RWPE1 (cell line): ENCODE results near the gene MAN1A1.

Experiments
- CTCF ChIA-PET: fragments of 350-600 bp; sonication (Branson Sonifier 250); formaldehyde crosslinking; extraction: SDS; loops from one replicate; lab custom pipeline; 2021; lab: Yijun Ruan, JAX
- POLR2A ChIA-PET: fragments of 400-600 bp; formaldehyde crosslinking; extraction: SDS; loops from one replicate; lab custom pipeline; 2020; ENCODE audit warnings: antibody characterized with exemption; ENCODE audit not compliant: low non-redundant PET; lab: Yijun Ruan, JAX
- DNase-seq: peaks from one replicate; pipeline ENCODE4 v3.0.0; 2012; ENCODE audit warnings: low spot score
- H3K27ac ChIP-seq: fragments of 450-650 bp; 2 replicates; pipeline ENCODE4 v1.5.1; 2017
- CTCF ChIP-seq: fragments of 450-650 bp; conservative IDR thresholded peaks from 2 replicates; pipeline ENCODE4 v1.5.1; 2017; ENCODE audit warnings: low read depth, mild to moderate bottlenecking

The MAN1A1 gene

GRCh38 chr6:119262612-119263011 lies 86.9 kb downstream of the MAN1A1 start:
- DNase-seq, result no peak
- ChIA-PET POLR2A (no interaction called here), CTCF (no interaction called here)
- no peak overlapping the region for H3K27ac ChIP-seq
- TF ChIP-seq CTCF, result no peak

DNA sequence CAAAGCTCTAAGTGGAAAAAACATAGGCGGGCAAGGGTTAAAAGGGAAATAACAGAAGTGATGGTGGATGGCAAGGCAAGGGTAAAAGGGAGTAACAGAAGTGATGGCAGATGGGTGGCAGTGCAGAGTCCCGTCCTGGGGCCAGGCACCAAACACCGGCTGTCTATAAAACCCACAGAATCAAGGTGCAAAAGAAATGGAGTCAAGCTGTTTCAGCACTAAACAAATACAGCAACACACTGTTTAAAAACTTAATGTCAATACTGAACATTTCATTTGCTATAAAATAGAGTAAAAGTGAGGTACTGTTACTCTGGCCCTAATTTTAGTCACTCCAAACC lies 87.6 kb downstream of the MAN1A1 start:
- no peak for DNase-seq
- TF ChIP-seq CTCF, result no peak
- H3K27ac ChIP-seq, result no peak overlapping the region
- ChIA-PET CTCF (no interaction called here), POLR2A (no interaction called here)

DNA sequence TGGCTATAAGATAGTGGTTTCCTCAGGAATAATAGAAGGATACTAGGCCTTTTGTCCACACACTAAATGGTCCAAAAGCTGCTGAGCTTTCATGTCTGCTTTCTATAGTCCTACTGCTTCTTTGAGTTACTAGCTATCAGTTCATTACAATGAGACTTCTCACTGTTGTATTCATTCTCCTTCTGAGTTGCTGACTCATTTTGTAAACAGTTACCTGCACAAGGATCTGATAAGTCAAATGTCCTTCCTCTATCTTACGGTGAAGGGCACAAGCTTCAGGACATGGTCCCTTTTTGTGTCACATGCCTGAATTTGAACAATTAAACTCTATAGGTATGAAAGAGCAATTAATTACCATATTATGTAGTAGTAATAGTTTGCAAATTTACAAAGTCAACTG lies 90.5 kb downstream of the MAN1A1 start:
- no peak overlapping the region for H3K27ac ChIP-seq
- POLR2A ChIA-PET, result no interaction called here
- no peak for DNase-seq

DNA sequence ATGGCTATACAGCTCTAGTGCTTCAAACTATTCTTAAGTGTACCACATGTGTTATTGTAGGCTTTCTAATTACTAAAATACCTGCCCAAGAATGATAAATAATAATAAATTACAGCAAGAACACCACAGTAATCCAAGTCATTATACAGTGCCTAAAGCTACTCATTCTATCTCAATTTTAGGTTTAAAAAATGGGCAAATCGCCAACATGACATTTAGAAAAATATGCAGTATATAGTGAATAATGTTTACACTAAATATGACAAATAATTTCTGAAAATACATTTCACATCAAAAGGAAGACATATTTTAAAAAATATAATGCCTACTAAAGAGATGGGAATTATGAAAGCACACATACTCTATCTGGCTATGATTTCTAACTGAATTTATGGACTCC lies 91.8 kb downstream of the MAN1A1 start:
- CTCF ChIA-PET, result no interaction called here
- no peak overlapping the region for H3K27ac ChIP-seq
- POLR2A ChIA-PET, result no interaction called here
- no peak for TF ChIP-seq CTCF
- DNase-seq, result no peak

More for the DNA sequence above, 90.5 kb downstream of the MAN1A1 start:
- no peak for TF ChIP-seq CTCF
- CTCF ChIA-PET, result no interaction called here

DNA sequence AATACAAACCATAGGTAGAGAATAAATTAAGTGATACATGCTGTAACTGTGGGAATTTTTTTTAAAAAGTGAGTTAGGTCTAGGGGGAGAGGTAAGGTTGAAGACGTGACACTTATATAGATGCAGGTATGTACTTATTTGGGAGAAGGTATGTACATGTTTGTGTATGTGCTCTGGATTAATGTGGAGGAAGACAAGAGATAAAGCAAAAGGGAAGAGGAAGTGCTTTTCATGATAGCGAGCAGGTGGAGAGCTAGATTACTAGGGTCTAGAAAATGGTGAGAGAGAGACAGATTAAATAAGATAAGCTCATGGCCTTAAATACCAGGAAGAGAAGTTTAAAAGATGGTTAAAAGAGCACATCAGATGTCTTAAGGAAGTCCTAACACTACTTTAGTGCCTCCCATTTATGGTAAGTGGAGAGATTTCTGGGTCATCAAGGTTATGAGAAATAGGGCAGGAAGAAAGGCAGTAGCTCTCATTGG lies 92.5 kb downstream of the MAN1A1 start:
- no peak for TF ChIP-seq CTCF
- ChIA-PET POLR2A (no interaction called here), CTCF (no interaction called here)
- no peak for DNase-seq
- no peak overlapping the region for H3K27ac ChIP-seq

- DNase-seq, result no peak
- no peak overlapping the region for H3K27ac ChIP-seq
- ChIA-PET CTCF (interaction anchor here (0.5 to 0.7 kb wide), 2 partner anchors 57 to 1215 kb away, joined by 5 to 6 read pairs; no protein-coding TSS in a partner anchor), POLR2A (no interaction called here)
- TF ChIP-seq CTCF, result no peak
Measured at GRCh38 chr6:119256392-119256791, 93.2 kb downstream of the MAN1A1 start.

DNA sequence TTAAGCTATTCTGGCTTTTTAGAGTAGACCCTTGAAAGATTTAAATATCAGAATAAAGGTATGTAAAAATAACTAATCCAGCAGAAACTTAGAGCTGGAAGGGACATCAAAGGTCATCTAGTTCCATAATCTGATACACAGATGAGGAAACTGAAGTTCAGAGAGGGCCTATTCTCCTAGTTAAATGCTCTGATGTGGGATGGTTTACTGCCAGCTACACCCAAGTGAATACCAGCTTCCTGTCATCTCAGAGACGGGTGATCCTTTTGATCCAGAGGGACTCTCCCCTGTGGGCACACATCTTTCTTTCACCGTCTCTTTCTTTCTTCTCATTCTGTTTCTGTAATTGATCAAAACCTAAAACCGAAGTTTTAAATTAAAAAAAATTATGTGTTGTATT lies 94.1 kb downstream of the MAN1A1 start:
- no peak overlapping the region for H3K27ac ChIP-seq
- CTCF ChIA-PET, result no interaction called here
- TF ChIP-seq CTCF, result no peak
- POLR2A ChIA-PET, result no interaction called here
- no peak for DNase-seq
